Measurements from ENCODE around the gene PRKAG2.
A peak's percentile ranks its signal among the peaks of the same experiment; 100 is the strongest.
"Not testable (repeated sequence)": the region's sequence is repeated elsewhere in the genome, so short reads cannot be mapped to it uniquely, and the experiment has no call there.

The PRKAG2 gene

DNA sequence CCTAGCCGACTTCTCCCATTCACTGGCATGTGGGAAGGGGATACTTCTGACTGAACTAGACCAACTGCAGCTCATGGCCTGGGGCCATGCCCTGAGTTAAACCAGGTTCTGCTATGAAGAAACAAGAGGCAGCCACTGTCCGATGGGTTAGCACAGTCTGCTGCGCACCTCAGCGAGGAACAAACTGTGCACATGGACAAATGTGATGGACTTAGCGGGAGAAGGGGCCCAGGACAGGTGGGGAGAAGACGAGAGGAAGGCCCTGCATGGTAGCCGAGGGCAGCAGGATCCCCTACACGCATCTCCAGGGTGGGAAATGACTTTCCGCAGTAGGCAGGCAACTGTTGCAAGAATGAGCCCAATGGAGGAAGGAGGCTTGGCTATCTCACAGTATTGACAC, 115.0 kb downstream of the PRKAG2 start:
- DNase-seq = no peak

DNA sequence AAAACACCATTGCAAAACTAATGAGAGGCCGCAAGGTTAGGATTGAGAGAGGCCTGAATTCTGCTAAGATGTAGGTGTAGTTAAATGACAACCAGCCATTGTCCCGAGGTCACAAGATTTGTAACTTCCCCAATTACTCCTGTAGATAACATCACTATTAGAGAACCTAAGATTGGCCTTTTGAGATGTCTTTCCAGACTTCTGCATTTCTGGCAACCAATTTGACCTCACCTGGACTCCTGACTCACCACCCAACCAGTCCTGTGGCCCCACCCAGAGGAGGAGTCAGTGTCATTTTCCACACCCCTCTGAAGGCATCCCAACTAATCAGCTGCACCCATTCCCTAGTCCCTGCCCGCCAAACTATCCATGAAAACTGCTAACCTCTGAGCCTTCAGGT, 115.7 kb downstream of the PRKAG2 start:
- no peak for DNase-seq

DNA sequence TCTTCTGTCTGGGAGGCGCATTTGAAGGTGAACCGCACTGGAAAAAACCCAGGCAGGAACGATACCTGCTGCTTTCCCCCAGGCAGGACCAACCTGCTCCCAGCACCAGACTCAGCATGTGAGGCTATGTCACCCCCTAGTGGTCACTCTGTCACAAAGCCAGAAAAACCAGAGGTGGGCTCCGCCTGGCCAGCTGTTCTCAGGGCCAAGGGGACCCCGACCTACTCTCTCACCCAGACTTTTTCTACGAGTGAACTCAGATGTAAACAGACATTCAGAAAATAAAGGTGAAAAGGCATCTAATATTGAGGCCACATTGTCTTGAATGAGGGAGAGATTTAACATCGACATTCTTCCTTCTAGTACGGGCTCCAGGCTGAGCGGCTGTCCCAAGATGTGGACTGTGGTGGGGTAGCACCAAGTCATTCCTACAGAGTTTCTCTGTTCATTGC, 117.3 kb downstream of the PRKAG2 start:
- DNase-seq = peak; percentile 61

DNA sequence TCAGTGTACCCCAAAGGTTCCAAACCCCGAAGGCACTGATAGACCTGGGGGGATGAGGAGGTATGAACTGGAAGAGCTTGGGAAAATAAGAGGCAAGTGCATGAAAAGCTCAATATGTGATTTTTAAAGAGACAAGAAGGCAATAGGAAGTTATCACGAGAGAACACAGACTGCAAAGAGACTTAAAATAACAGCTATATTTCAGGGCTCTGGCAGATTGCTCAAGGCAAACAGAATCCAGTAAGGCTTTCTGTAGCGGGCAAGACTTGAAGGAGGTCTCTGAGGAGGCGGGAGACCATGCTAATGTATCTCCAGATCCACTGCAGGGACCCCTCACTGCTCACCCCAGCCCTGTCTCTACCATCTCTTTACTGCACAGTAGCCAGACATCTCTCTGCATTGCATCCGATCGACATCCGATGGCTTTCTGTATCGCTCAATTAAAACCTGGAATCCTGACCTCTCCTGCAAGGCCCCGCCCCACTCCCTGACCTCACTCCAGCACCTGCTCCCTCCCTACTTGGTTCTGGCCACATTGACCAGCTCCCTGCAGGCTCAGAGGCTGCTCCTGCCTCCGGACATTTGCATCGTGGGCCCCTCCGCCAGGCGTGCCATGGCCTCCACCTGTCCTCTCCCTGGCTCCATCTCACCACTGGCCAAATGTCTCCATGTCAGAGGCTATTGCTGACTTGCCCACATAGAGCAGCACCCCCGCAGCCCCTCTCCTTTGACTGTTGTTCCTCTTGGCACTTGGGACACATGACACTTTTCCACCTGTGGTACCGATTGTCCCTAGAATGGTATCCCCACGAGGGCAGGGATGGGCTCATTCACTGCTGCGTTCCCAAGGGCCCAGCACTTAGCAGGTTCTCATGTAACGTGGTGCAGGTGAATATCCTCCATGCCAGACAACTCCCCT, 118.0 kb downstream of the PRKAG2 start:
- no peak for DNase-seq

DNA sequence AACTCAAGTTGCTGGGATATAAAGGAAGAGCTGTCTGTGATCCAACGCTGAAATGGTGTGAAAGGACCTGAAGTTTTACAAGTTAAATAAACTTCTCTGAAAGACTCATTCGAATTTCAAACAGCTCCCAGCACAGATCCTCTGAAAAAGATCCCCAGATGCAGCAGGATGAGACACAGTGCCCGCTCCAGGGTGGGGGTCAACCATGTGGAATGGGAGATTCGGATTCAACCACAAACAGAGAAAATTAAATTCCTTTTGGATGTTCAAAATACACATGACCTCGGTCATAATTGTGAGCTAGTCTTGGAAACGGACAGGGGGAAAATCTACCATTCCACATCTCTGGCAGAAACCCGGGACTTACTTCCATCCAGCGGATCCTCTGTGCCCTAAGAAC, 119.6 kb downstream of the PRKAG2 start:
- DNase-seq = no peak

DNA sequence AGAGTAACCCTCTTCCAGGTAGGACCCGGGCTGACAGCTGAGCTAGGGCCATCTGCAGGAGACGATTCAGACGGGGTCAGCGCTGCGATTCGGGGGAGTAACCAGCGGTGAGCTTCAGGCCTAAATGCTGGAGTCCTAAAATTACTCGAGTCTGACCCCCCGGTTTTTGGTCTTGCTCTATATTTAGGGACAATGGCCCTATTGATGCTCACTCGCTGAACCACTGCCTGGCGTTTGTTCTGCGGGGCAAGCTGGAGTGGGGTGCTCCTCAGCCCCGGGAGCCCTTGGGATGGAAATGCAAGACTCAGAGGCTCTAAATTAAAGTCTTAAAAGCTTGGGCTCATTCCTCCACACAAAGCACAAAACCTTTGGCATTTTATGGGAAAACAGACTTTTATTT, 120.0 kb downstream of the PRKAG2 start:
- no peak for DNase-seq

DNA sequence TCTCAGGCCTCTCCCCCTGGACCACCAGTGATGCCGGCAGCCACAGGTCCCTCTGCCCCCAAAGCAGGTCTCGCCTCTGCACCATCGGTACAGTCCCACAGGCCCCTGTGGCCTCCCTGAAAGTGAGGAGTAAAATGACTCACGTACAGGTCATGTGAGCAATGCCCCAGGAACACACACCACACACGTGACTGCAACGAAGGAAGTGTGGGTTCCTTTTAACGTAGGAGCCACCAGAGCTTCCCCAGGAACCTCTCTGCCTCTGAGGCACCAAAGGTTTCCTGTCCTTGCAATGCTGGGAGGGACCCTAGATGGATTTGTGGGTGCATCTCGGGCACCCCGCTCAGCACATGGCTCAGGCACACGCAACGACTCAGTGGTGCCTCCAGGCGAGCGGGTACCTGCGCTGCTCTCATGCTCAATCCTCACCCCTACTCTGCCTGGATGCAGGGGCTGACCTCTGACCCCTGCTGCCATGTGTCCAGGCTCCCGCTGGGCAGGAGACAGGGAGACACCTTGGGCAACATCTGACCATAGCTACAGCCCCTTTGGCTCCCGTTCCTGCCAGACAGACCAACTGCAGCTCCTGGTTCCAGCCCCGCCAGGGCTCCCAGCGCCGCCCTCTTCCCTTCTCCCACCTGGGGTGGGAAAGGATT, 120.7 kb downstream of the PRKAG2 start:
- no peak for DNase-seq

DNA sequence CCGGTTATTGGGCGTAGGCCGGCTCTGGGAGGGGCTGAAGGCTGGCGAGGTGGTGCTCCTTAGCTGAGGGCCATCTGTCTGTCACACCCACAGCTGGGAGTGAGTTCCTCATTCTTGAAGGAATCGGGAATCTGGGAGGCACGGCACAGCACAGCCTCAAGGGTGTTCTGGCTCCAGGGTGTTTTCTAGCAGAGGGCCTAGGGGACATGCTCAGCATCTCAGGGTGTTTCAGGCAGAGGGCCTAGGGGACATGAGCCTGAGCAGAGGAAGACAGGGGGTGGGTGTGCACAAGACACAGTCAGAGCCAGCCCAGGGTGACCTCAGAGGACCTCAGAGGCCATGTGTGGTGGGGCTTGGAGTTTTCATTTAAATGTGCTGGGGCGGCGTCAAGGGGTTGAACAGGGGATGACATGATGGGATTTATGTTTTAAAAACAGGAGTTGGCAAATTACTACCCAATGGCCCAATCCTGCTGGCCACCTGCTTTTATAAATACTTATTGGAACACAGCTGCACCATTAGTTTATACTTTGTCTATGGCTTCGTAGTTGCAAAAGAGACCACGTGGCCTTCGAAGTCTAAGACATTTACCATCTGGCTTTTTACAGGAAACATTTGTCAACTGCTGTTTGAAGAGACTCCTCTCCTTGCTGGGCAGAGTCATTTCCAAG, 121.6 kb downstream of the PRKAG2 start:
- no peak for DNase-seq

DNA sequence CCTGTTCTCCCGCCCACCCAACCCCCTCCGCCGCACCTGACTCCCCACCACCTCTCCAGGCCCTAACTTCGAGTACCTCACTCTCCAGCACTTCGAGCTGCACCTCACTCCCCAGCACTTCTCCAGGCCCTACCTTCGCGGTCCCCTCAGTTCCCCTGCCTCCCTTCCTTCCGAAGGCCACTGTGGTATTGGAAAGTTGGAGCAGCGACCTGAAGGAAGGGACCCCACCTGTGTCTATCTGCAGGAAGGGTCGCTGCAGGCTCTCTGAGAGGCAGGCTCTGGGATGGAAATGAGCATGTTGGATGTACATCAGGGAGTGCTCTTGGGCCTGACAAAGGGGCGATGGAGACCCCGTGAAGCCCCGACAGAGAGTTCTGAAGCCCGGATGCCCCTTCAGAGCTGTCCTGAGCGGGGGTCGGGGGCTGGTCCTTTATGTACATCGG, 122.2 kb downstream of the PRKAG2 start:
- DNase-seq = no peak

DNA sequence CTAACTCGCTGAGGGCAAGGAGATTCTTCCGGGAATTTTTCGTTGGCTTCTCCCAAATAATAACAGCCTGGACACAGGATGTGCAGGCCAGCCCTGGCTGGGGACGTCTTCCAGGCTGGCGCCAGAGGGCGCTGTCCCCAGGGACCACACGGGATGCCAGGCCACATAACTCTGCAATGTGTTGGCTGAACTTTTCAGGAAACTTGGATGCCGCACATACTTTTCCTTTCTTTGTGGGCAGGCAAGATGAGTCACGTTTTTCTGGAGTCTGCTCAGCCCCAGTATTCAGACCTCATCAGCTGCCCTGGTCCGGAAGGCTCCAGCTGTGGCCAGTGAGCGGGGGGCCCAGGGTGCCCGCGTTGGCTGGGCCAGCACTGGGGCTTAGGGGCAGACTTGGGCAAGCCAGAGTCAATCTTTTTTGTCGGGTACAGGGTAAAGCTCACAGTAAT, 122.7 kb downstream of the PRKAG2 start:
- DNase-seq = peak; percentile 6

DNA sequence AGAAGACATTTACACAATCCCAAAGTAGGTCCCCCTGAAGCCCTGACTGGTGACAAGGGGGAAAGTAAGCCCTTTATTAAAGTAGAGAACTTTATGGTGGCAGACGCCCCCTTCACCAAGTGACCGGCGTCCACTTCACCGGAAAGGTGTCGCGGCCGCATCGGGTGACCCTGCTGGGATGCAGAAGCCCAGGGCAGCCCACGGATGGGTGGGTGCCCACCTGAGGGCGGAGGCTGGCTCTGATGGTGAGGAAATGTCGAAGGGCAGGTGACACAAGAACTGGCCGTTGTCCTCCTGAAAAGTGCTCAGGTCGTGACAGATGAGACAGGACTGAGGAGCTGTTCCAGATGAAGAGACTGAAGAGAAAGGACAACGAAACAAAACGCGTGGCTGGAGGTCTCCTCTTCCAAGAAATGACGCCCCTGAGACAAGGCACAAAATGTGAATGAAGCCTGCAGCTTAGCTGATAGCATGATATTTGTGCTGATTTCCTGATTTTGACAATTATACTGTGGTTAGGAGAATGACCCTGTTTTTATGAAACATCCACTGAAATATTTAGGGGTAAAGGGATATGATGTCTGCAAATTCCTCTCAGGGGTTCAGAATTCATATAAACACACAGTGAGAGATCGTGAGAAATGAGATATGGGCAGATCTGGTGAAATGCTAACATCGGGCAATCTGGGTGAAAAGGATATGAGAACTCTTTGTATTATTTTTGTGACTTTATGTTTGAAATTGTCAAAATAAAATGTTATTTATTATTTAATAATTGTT, 123.9 kb downstream of the PRKAG2 start:
- DNase-seq = no peak

DNA sequence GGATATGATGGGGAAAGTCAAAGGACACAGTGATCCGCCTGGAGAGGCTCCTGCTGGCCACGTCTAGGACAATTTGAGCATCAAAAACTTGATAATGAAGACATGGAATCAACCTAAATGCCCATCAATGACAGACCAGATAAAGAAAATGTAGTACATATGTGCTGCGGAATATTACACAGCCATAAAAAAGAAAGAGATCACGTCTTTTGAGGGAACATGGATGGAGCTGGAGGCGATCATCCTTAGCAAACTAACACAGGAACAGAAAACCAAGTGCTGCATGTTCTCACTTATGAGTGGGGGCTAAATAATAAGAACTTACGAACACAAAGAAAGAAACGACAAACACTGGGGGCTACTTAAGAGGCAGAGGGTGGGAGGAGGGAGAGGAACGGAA, 124.9 kb downstream of the PRKAG2 start:
- DNase-seq = no peak

DNA sequence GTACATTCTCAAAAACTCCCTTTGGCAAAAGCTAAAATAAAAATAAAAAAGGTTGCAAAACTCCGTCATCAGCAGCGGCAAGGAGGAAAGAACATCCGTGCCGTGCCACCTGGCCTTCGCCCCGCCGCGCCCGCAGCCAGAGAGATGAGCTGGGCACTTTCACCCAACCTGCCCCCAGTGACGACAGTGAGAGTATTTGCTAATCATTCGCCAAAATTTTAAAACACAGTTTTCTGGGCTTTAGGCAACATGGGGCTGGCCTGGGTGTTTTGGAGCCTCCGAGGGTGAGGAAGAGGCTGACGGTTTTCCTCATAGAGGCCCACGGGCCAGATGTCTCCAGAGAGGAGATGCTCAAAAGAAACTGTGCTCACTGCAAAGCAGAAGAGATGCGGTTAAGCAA, 128.2 kb downstream of the PRKAG2 start:
- no peak for DNase-seq

DNA sequence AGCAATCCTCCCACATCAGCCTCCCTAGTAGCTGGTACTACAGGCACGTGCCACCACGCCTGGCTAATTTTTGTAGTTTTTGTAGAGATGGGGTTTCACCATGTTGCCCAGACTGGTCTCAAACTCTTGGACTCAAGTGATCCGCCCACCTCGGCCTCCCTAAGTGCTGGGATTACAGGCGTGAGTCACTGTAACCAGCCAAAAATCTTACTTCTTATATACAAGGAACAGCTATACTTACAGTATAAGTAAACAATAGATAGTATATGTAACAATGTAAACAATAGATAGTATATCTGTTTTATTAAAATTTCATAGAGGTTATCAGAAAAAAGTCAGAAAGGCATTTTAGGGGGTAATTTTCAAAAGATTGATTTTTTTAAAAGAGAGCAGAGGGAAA, 128.9 kb downstream of the PRKAG2 start:
- DNase-seq = not testable (repeated sequence)

DNA sequence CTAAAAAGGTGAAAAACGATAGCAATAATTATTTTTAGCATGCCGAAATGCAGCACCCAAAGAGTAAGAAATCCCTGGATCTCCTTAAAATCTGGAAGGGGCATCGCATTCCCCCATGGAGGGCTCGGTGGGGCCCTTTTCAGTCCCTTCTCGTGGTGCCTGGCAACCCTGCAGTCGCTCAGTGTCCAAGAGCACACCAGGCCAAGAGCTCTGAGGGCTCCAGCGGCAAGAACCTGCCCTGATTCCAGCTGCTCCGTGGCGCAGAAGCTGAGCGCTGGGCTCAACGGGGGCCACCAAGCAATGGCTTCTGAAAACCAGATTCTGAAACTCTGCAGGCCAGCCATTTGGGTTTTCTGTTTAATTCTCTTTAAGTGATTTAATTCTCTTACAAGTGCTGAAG, 131.2 kb downstream of the PRKAG2 start:
- no peak for DNase-seq

DNA sequence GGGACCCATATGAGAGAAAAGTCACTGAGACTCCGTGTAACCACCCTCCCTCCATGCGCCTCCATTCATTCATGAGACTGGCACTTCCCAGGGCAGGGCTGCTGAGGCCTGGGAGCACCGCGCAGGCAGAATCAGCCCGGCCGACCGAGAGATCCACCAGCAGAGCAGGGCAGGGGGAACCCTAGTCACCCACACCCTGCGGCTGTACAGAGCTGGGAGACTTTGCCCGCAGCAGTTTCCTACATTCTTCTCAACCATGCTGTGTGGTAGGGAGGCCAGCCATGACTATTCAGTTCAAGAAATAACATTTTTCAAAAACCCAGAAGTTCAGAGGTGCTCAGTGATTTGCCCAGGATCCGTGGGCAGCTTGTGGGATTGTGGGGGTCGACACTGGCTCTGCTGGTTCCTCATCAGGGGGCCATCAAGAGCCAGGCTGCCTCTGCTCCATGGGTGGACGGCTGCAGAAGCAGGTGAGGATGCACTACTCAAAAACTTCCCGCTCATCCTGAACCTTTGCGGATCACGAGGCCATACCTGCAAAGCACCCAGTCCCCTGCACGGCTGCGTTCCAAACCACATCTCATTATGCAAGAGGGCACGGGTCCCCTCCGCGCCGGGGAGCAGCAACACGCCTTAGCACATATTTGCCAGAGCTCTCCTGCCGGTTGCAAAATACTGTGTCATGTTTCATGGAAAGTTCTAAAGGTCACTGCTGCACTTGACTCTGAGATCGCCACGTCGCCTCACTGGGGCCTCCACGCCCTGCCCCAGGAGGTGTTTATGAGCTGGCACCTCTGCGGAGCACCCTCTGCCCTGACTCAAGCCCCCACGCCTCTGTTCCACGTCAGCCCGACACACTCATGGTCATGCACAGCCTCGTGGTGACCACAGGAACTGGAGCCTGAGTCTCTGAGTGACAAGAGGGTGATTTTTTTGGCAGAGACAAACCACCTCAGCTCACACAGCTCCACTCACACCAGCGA, 132.0 kb downstream of the PRKAG2 start:
- no peak for DNase-seq

DNA sequence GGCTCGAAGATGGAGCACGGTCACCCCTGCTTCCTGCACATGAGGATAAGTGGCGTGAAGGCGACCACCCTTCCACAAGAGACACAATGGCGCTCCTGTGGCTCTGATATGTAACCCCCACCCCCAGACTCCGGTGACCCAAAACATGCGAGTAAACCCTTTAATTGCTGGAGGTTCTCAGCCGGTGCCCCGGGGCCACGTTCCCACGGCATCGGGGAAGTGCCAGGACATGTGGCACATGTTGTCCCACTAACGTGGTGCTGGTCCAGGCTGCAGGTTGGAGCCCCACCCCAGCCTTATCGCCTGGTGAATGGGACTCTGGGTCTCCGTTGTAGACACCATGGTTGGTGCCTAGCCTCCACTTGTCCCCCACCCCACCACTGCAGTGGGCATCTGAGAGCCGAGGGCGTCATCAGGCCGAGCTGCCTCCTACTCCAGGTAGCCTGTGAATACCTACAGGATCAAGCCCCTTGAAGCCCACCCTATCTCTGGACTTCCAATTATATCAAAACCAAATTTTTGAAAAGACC, 132.8 kb downstream of the PRKAG2 start:
- no peak for DNase-seq

DNA sequence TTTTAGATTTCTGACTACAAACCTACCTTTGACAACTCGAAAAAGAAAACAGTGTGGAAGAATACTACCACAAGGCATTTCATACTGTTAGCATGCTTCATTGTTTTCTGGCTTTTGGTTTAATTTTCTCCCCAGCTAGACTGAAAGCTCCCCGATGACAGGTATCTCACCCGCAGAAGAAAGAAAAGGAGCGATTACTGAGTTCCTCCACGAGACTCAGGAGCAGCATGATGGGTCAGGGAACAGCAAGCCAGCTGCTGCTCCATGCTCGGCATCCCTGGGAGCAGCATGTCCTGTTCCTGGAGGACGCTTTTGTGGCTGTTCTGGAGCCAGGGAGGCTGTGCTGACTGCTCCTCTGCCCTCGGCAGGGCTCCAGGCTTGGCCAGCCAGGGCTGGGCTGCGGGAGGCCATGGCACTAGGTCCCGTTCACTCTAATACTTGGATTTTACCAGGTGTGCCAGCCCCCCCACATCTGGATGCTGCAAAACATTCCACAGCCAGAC, 133.4 kb downstream of the PRKAG2 start:
- no peak for DNase-seq

DNA sequence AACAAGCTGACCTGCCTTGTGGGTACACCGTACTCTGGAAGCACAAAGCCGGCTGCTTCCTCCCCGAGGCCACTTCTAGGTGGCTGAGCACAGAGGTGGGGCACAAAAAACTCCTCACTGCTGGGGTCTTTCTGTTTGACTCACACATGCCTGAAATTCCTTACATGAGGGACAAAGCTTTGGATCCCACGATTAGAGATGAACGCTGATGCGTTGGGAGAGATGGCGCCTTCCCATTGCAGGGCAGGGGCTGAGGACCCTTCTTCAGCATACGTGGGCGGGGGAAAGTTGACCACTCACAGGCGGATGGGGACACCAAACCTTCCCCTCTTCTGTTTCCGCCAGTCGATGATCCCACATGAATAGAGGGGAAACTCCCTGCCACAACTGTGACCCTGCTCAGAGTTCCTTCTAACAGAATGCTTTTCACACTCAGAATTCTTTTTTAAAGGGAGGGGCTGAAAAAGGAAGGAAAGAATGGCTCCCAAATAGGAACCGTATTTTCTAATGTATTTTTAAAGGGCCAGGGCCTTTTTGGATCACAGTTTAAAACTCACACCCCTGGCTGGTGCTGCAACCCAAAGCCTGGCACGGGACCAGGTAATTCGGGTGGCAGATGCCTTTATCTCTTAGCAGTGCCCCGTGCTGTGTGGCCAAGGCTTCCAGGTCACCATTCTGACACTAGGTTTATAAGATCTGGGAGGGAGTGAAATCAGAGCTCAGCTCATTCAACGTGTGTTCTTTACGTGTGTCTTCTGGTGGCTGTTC, 134.0 kb downstream of the PRKAG2 start:
- DNase-seq = no peak

DNA sequence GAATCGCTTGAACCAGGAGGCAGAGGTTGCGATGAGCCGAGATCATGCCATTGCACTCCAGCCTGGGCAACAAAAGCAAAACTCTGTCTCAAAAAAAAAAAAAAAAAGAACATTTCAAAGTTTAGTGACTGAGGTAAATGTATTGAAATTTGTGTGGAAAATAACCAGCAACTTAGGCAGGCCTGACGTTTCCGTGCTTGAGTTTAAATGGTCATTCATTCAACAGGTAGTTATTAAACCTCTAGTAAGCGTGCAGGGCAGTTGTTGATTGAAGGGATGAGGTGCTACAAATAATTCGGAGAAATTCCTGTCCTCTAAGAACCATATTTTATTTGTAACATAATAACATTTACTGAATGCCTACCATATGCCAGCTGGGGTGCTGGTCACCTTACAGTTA, 135.3 kb downstream of the PRKAG2 start:
- no peak for DNase-seq

Data from NCI-H748 treated with DMSO at 0.1 percent for 48 hours (cell line).